Urinary bladder (tissue), 4 donors: ENCODE results near the gene PLD4. TPM values are rescaled to one million over a fixed set of nuclear protein-coding genes. Genes with fewer than 3 reads are reported as not detected.
"Not testable (repeated sequence)": the region's sequence is repeated elsewhere in the genome, so short reads cannot be mapped to it uniquely, and the experiment has no call there.

Experiments
- DNase-seq: peaks from one replicate; pipeline ENCODE4 v3.0.0-alpha.2; 2015; ENCODE audit errors: extremely low spot score
- H3K27ac ChIP-seq: one replicate; pipeline ENCODE4 v1.5.1; 2013; ENCODE audit warnings: low read depth, mild to moderate bottlenecking, moderate library complexity
- H3K36me3 ChIP-seq: one replicate; pipeline ENCODE4 v1.6.1; 2013; ENCODE audit warnings: mild to moderate bottlenecking, moderate library complexity; ENCODE audit not compliant: insufficient read depth
- H3K4me1 ChIP-seq: one replicate; pipeline ENCODE4 v1.6.1; 2013; ENCODE audit warnings: mild to moderate bottlenecking, moderate library complexity; ENCODE audit not compliant: insufficient read depth
- H3K4me3 ChIP-seq: one replicate; pipeline ENCODE4 v1.5.1; 2013; ENCODE audit warnings: low read depth, low read length
- WGBS: extraction: QIAGEN DNeasy Blood & Tissue Kit; methylation state at CpG from one replicate; pipeline ENCODE4 v1.1.7; 2013; 5-methylcytosine and 5-hydroxymethylcytosine counted together
- polyA plus RNA-seq: library from polyadenylated mRNA; stranded (reverse); fragments of 200-250 nt; gene quantifications from one replicate; pipeline ENCODE4 v1.2.3, GENCODE V29; 2013
- total RNA-seq: library from RNA; depleted of rRNA; stranded (reverse); fragments of >200 nt; gene quantifications from one replicate; pipeline ENCODE4 v1.2.3, GENCODE V29; 2014
- donor health status: healthy with polysubstance abuse.
- donor health status: healthy.

Gene PLD4
- total and polyA plus RNA-seq, 2 donors: 0.42 to 6.8 TPM

- H3K4me1 ChIP-seq, DNase-seq, H3K4me3 ChIP-seq, H3K27ac ChIP-seq, H3K36me3 ChIP-seq: not testable (repeated sequence)
- WGBS: 94% methylated on average over 15 of the region's 15 CpGs
These were observed 26.0 kb downstream of the PLD4 start for GRCh38 chr14:104950701-104951100.

GRCh38 chr14:104951863-104952657 lies 27.4 kb downstream of the PLD4 start:
- not testable (repeated sequence) for DNase-seq, H3K4me3 ChIP-seq, H3K4me1 ChIP-seq, H3K27ac ChIP-seq, H3K36me3 ChIP-seq
- WGBS: 94% methylated on average over 28 of the region's 28 CpGs

- H3K27ac ChIP-seq: no peak overlapping the region
- no peak for DNase-seq
- no peaks in the 10 kb centered on the region for H3K4me1 ChIP-seq
- WGBS: 89% methylated on average over 13 of the region's 13 CpGs
- H3K4me3 ChIP-seq: no peak overlapping the region
- H3K36me3 ChIP-seq: no peaks in the 10 kb centered on the region
These were observed 28.4 kb downstream of the PLD4 start for GRCh38 chr14:104953097-104953496.

GRCh38 chr14:104953896-104954656 lies 29.4 kb downstream of the PLD4 start:
- H3K4me3 ChIP-seq: no peak overlapping the region
- WGBS: 88% methylated on average over 26 of the region's 26 CpGs
- H3K4me1 ChIP-seq: no peaks in the 10 kb centered on the region
- H3K36me3 ChIP-seq: no peaks in the 10 kb centered on the region
- H3K27ac ChIP-seq: no peak overlapping the region
- DNase-seq: no peak

GRCh38 chr14:104954746-104955395 lies 30.2 kb downstream of the PLD4 start:
- Histone ChIP-seq H3K27ac (no peak overlapping the region), H3K4me1 (no peaks in the 10 kb centered on the region), H3K36me3 (no peaks in the 10 kb centered on the region), H3K4me3 (no peak overlapping the region)
- 84% methylated on average over 13 of the region's 13 CpGs for WGBS
- no peak for DNase-seq

GRCh38 chr14:104955396-104955770 lies 30.7 kb downstream of the PLD4 start:
- WGBS: 96% methylated on average over 3 of the region's 3 CpGs
- no peak overlapping the region for H3K27ac ChIP-seq
- no peak for DNase-seq
- H3K36me3 ChIP-seq: no peaks in the 10 kb centered on the region
- no peaks in the 10 kb centered on the region for H3K4me1 ChIP-seq
- H3K4me3 ChIP-seq: no peak overlapping the region

- Histone ChIP-seq H3K4me3 (no peak overlapping the region), H3K36me3 (no peaks in the 10 kb centered on the region), H3K4me1 (no peaks in the 10 kb centered on the region), H3K27ac (no peak overlapping the region)
- 85% methylated on average over 14 of the region's 14 CpGs for WGBS
- DNase-seq: no peak
These were observed 31.7 kb downstream of the PLD4 start for GRCh38 chr14:104956290-104956890.

- Histone ChIP-seq H3K36me3 (no peaks in the 10 kb centered on the region), H3K27ac (no peak overlapping the region), H3K4me3 (no peak overlapping the region), H3K4me1 (no peaks in the 10 kb centered on the region)
- no peak for DNase-seq
- WGBS: 76% methylated on average over 25 of the region's 25 CpGs
These were observed 32.8 kb downstream of the PLD4 start for GRCh38 chr14:104957146-104958113.

GRCh38 chr14:104964546-104964945 lies 39.9 kb downstream of the PLD4 start:
- WGBS: 89% methylated on average over 7 of the region's 7 CpGs
- no peak overlapping the region for H3K4me3 ChIP-seq
- H3K27ac ChIP-seq: no peak overlapping the region
- H3K36me3 ChIP-seq: no peaks in the 10 kb centered on the region
- no peak for DNase-seq
- H3K4me1 ChIP-seq: peaks cover 3% of the 10 kb centered on the region

GRCh38 chr14:104965561-104966231 lies 41.0 kb downstream of the PLD4 start:
- H3K27ac ChIP-seq: no peak overlapping the region
- 76% methylated on average over 13 of the region's 13 CpGs for WGBS
- no peak overlapping the region for H3K4me3 ChIP-seq
- no peak for DNase-seq
- peaks cover 3% of the 10 kb centered on the region for H3K4me1 ChIP-seq
- H3K36me3 ChIP-seq: no peaks in the 10 kb centered on the region

- H3K27ac ChIP-seq: no peak overlapping the region
- DNase-seq: no peak
- no peak overlapping the region for H3K4me3 ChIP-seq
- no peaks in the 10 kb centered on the region for H3K36me3 ChIP-seq
- 84% methylated on average over 9 of the region's 9 CpGs for WGBS
- peaks cover 3% of the 10 kb centered on the region for H3K4me1 ChIP-seq
These were observed 41.7 kb downstream of the PLD4 start for GRCh38 chr14:104966261-104966865.

- Histone ChIP-seq H3K4me3 (no peak overlapping the region), H3K27ac (peak overlapping the region; percentile 19), H3K4me1 (peaks cover 3% of the 10 kb centered on the region), H3K36me3 (no peaks in the 10 kb centered on the region)
- 19% methylated on average over 8 of the region's 8 CpGs for WGBS
- DNase-seq: no peak
These were observed 42.3 kb downstream of the PLD4 start for GRCh38 chr14:104966981-104967385.
